WERI-Rb-1 (cell line): ENCODE data around the gene ABR.

Experiments
- DNase-seq: peaks from one replicate; pipeline ENCODE4 v3.0.0-alpha.2; 2020
- H3K27ac ChIP-seq: fragments of 250-450 bp; sonication (Bioruptor Pico); 2 replicates; pipeline ENCODE4 v1.5.1; 2020; ENCODE audit warnings: mild to moderate bottlenecking, moderate library complexity
- H3K27me3 ChIP-seq: fragments of 250-450 bp; sonication (Bioruptor Pico); 2 replicates; pipeline ENCODE4 v1.5.1; 2021; ENCODE audit warnings: mild to moderate bottlenecking, low read depth, moderate library complexity; ENCODE audit not compliant: insufficient read depth, severe bottlenecking
- H3K36me3 ChIP-seq: fragments of 250-450 bp; sonication (Bioruptor Pico); 2 replicates; pipeline ENCODE4 v1.5.1; 2020; ENCODE audit warnings: mild to moderate bottlenecking, moderate library complexity
- H3K4me3 ChIP-seq: 2 replicates; pipeline ENCODE4 v1.5.1; 2011; ENCODE audit warnings: low read depth, mild to moderate bottlenecking, control low read depth, low read length
- H3K9me3 ChIP-seq: fragments of 250-450 bp; sonication (Bioruptor Pico); 2 replicates; pipeline ENCODE4 v1.5.1; 2021; ENCODE audit warnings: mild to moderate bottlenecking, moderate library complexity; ENCODE audit not compliant: severe bottlenecking
- TF ChIP-seq, protein P1 (sequence below): IDR thresholded peaks from 2 replicates; pipeline ENCODE4 v1.5.1; 2011; ENCODE audit warnings: low read depth, mild to moderate bottlenecking, control low read depth, inconsistent platforms, low read length

The ABR gene

GRCh38 chr17:1181753-1182137, 2.0 kb upstream of the ABR start:
- H3K9me3 ChIP-seq, result no peaks in the 10 kb centered on the region
- DNase-seq, result no peak
- H3K4me3 ChIP-seq, result no peak overlapping the region
- H3K36me3 ChIP-seq, result no peaks in the 10 kb centered on the region
- TF ChIP-seq, protein P1, sequence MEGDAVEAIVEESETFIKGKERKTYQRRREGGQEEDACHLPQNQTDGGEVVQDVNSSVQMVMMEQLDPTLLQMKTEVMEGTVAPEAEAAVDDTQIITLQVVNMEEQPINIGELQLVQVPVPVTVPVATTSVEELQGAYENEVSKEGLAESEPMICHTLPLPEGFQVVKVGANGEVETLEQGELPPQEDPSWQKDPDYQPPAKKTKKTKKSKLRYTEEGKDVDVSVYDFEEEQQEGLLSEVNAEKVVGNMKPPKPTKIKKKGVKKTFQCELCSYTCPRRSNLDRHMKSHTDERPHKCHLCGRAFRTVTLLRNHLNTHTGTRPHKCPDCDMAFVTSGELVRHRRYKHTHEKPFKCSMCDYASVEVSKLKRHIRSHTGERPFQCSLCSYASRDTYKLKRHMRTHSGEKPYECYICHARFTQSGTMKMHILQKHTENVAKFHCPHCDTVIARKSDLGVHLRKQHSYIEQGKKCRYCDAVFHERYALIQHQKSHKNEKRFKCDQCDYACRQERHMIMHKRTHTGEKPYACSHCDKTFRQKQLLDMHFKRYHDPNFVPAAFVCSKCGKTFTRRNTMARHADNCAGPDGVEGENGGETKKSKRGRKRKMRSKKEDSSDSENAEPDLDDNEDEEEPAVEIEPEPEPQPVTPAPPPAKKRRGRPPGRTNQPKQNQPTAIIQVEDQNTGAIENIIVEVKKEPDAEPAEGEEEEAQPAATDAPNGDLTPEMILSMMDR, result no peak
- peak overlapping the region; percentile 82 for H3K27ac ChIP-seq
- H3K27me3 ChIP-seq, result no peaks in the 10 kb centered on the region

DNA sequence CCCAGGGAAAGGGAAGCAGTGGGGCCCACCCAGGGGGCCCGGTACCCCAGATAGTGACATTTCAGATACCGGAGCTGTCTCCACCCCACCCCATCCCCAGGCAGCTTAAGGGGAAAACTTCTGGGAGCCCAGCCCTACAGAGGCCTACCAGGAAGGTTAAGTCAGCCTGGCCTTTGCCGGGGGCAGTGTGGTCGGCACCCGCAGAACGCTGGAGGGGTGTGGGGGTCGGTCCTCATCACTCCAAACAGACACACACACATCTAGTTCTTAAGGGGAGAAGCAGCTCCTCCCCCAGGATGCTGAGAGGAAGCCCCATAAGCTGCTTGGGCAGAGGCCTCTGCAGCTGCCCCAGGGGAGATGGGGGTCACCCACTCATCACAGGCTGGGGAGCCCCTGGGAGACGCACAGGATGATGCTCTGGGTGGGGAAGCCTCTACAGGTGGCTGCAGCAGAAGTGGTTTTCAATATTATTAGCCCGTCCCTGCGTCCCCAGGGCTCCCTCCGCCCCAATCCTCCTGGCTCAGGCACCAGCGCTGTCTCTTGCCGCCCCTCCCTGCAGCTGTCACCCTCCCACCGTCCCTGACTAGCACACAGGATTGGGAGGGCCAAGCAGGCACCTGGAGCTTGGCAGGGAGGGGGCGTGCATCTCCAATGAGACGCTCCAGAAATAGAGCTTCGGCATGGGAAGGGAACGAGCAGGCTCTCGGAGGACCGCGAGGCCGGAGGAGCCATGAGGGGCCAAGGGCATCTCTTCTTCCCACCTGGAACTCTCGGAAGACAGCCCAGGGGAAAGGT, 1.4 kb upstream of the ABR start:
- Histone ChIP-seq H3K27me3 (no peaks in the 10 kb centered on the region), H3K9me3 (no peaks in the 10 kb centered on the region), H3K27ac (peak overlapping the region; percentile 44), H3K4me3 (no peak overlapping the region), H3K36me3 (no peaks in the 10 kb centered on the region)
- TF ChIP-seq, protein P1, result no peak
- peak; percentile 83 for DNase-seq

- H3K9me3 ChIP-seq, result no peaks in the 10 kb centered on the region
- no peak for DNase-seq
Measured at GRCh38 chr17:1179112-1179817, 516 bp downstream of the ABR start.

GRCh38 chr17:1177016-1177700, 2.6 kb downstream of the ABR start:
- DNase-seq, result no peak
- no peaks in the 10 kb centered on the region for H3K36me3 ChIP-seq
- no peak overlapping the region for H3K4me3 ChIP-seq
- no peaks in the 10 kb centered on the region for H3K27me3 ChIP-seq
- no peak overlapping the region for H3K27ac ChIP-seq
- TF ChIP-seq, protein P1, result no peak
- no peaks in the 10 kb centered on the region for H3K9me3 ChIP-seq

More at GRCh38 chr17:1179112-1179817, 516 bp downstream of the ABR start:
- Histone ChIP-seq H3K4me3 (peak overlapping the region; percentile 53), H3K36me3 (no peaks in the 10 kb centered on the region), H3K27me3 (no peaks in the 10 kb centered on the region), H3K27ac (no peak overlapping the region)
- TF ChIP-seq, protein P1, result no peak

DNA sequence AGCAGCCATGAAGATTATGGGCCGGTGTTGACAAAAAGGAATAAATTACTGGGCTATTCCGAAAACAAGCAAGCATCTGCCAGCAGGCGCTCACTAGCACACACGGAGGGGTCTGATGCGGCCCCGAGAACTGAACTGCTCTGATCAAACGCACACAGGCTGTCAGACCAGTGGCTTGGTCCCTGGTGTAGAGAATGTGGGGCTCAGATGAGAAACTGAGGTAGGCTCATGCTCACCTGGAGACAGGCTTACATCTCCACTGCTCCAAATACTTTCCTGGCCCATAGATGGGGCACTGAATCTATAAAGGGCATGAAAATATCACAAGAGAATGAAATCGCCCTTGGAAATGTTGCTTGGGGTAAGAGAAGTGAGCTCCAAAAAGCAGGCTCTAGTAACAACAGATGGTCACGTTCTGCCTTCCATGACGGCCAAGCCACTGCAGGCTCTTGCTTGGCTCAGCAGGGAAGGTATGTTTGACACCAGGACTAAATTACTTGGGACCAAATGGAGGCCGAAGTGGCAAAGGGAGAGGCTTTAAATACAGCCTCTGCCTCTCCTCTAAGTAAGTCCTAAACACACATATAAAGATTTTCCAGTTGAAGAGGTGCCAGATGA, 5.4 kb downstream of the ABR start:
- DNase-seq, result peak; percentile 37
- no peaks in the 10 kb centered on the region for H3K9me3 ChIP-seq
- H3K4me3 ChIP-seq, result no peak overlapping the region
- H3K27me3 ChIP-seq, result no peaks in the 10 kb centered on the region
- peak overlapping the region; percentile 62 for H3K27ac ChIP-seq
- TF ChIP-seq, protein P1, result no peak
- H3K36me3 ChIP-seq, result no peaks in the 10 kb centered on the region
